H1 (cell line): Measurements from ENCODE around the gene S100A8. TPM values are rescaled to one million over a fixed set of nuclear protein-coding genes. Genes with fewer than 3 reads are reported as not detected.

ENCODE experiments used
- CTCF ChIA-PET: fragments of 300-600 bp; sonication (Branson Sonifier 250); formaldehyde crosslinking; loops from one replicate; lab custom pipeline; 2021; ENCODE audit not compliant: partially characterized antibody; lab: Charles Lee
- POLR2A ChIA-PET: fragments of 300-600 bp; sonication (Branson Sonifier 250); formaldehyde crosslinking; loops from one replicate; lab custom pipeline; 2021; ENCODE audit warnings: inconsistent platforms; ENCODE audit not compliant: partially characterized antibody; lab: Charles Lee
- DNase-seq, 2 experiments: peaks; one replicate each; pipeline versions ENCODE4 v3.0.0 to v3.0.0-alpha.2; 2010 to 2022; ENCODE audit warnings: low spot score in 2 of 2, low read depth in 1 of 2, mixed read lengths in 1 of 2
- FAIRE-seq: peaks from 2 replicates; lab custom pipeline; 2011; peaks lifted over from hg19 to GRCh38; lab: Jason Lieb, UNC
- H2AFZ ChIP-seq: 2 replicates; pipeline ENCODE4 v1.8.1; 2012; ENCODE audit warnings: low read length, inconsistent platforms
- H2AK5ac ChIP-seq: 2 replicates; pipeline ENCODE4 v1.6.1; 2013; ENCODE audit warnings: low read depth, low read length
- H2BK120ac ChIP-seq: replicated peaks from 2 replicates; pipeline ENCODE3; 2013; ENCODE audit warnings: low read depth, low read length, inconsistent platforms
- H2BK12ac ChIP-seq: 2 replicates; pipeline ENCODE4 v1.6.1; 2013; ENCODE audit warnings: low read depth, low read length
- H2BK15ac ChIP-seq: 2 replicates; pipeline ENCODE4 v1.6.1; 2013; ENCODE audit warnings: low read length
- H2BK20ac ChIP-seq: 2 replicates; pipeline ENCODE4 v1.6.1; 2013; ENCODE audit warnings: low read length
- H2BK5ac ChIP-seq: 2 replicates; pipeline ENCODE4 v1.6.1; 2013; ENCODE audit warnings: low read depth, low read length
- H3K14ac ChIP-seq: 2 replicates; pipeline ENCODE4 v1.6.1; 2013; ENCODE audit warnings: inconsistent platforms; ENCODE audit not compliant: insufficient read length
- H3K18ac ChIP-seq: 2 replicates; pipeline ENCODE4 v1.6.1; 2013; ENCODE audit warnings: low read length; ENCODE audit errors: extremely low read depth
- H3K23ac ChIP-seq: 2 replicates; pipeline ENCODE4 v1.6.1; 2013; ENCODE audit warnings: inconsistent platforms; ENCODE audit not compliant: insufficient read length
- H3K23me2 ChIP-seq: 2 replicates; pipeline ENCODE4 v1.6.1; 2013; ENCODE audit warnings: low read depth, low read length
- H3K27ac ChIP-seq: 2 replicates; pipeline ENCODE4 v1.6.1; 2011; ENCODE audit warnings: low read depth, low read length, inconsistent platforms
- H3K27me3 ChIP-seq, 4 experiments: replicated peaks in 1 of 4; 1 replicate in 1 of 4; 2 replicates in 3 of 4; pipeline versions ENCODE4 v1.6.1 to v1.8.1; 2011 to 2013; ENCODE audit warnings: low read length in 3 of 4, mild to moderate bottlenecking in 3 of 4, inconsistent platforms in 2 of 4, mixed read lengths in 2 of 4, moderate library complexity in 1 of 4; ENCODE audit not compliant: control insufficient read depth in 3 of 4, insufficient read depth in 3 of 4; ENCODE audit errors: extremely low read depth in 1 of 4
- H3K36me3 ChIP-seq, 4 experiments: 2 replicates each; pipeline versions ENCODE4 v1.6.1 to v1.8.1; 2011 to 2013; ENCODE audit warnings: mild to moderate bottlenecking in 4 of 4, low read length in 3 of 4, moderate library complexity in 2 of 4, control low read depth in 1 of 4, inconsistent platforms in 1 of 4; ENCODE audit not compliant: insufficient read depth in 4 of 4, control insufficient read depth in 2 of 4
- H3K4ac ChIP-seq: replicated peaks from 2 replicates; pipeline ENCODE3; 2013; ENCODE audit warnings: low read length, low read depth, mixed read lengths, inconsistent platforms; ENCODE audit not compliant: insufficient read length
- H3K4me1 ChIP-seq, 4 experiments: replicated peaks in 1 of 4; 1 replicate in 1 of 4; 2 replicates in 3 of 4; pipeline versions ENCODE4 v1.6.1 to v1.8.1; 2011 to 2013; ENCODE audit warnings: low read length in 3 of 4, inconsistent platforms in 2 of 4, mixed read lengths in 1 of 4; ENCODE audit not compliant: insufficient read depth in 4 of 4, control insufficient read depth in 3 of 4
- H3K4me2 ChIP-seq, 2 experiments: 2 replicates each; pipeline versions ENCODE4 v1.6.1 to v1.8.1; 2011 to 2013; ENCODE audit warnings: low read depth in 2 of 2, low read length in 2 of 2, control low read depth in 1 of 2, inconsistent platforms in 1 of 2, mild to moderate bottlenecking in 1 of 2; ENCODE audit not compliant: insufficient read depth in 1 of 2
- H3K4me3 ChIP-seq, 4 experiments: fragments of 200-600, 300-600 bp in 1 of 4; sonication (generic), shearing (Covaris generic), sonication (Bioruptor Twin) in 1 of 4; 2 replicates each; pipeline versions ENCODE4 v1.5.1 to v1.8.1; 2011 to 2016; ENCODE audit warnings: low read length in 4 of 4, low read depth in 3 of 4, control low read depth in 2 of 4, inconsistent platforms in 2 of 4, mild to moderate bottlenecking in 2 of 4, mixed read lengths in 1 of 4, moderate library complexity in 1 of 4; ENCODE audit not compliant: insufficient read depth in 2 of 4; ENCODE audit errors: extremely low read depth in 1 of 4
- H3K56ac ChIP-seq: replicated peaks from 2 replicates; pipeline ENCODE3; 2013; ENCODE audit warnings: low read depth, mild to moderate bottlenecking, mixed read lengths, low read length, inconsistent platforms; ENCODE audit not compliant: insufficient read length
- H3K79me1 ChIP-seq: 2 replicates; pipeline ENCODE4 v1.6.1; 2013; ENCODE audit warnings: low read depth, low read length, control low read depth
- H3K79me2 ChIP-seq, 2 experiments: 2 replicates each; pipeline versions ENCODE4 v1.6.1 to v1.8.1; 2012 to 2013; ENCODE audit warnings: low read length in 2 of 2, mild to moderate bottlenecking in 2 of 2, inconsistent platforms in 1 of 2; ENCODE audit not compliant: insufficient read depth in 2 of 2, control insufficient read depth in 1 of 2
- H3K9ac ChIP-seq, 4 experiments: replicated peaks in 1 of 4; 1 replicate in 1 of 4; 2 replicates in 3 of 4; pipeline versions ENCODE4 v1.6.1 to v1.8.1; 2011 to 2013; ENCODE audit warnings: low read depth in 3 of 4, low read length in 3 of 4, control low read depth in 2 of 4, mild to moderate bottlenecking in 2 of 4, moderate library complexity in 2 of 4, inconsistent platforms in 1 of 4; ENCODE audit errors: extremely low read depth in 1 of 4
- H3K9me3 ChIP-seq, 2 experiments: 2 replicates each; pipeline versions ENCODE4 v1.6.1 to v1.8.1; 2012 to 2013; ENCODE audit warnings: mild to moderate bottlenecking in 2 of 2, moderate library complexity in 2 of 2, control low read depth in 1 of 2, inconsistent platforms in 1 of 2, low read depth in 1 of 2, low read length in 1 of 2, mixed read lengths in 1 of 2; ENCODE audit not compliant: insufficient read depth in 2 of 2
- H4K20me1 ChIP-seq, 2 experiments: replicated peaks in 1 of 2; 2 replicates each; pipeline versions ENCODE3 to v1.8.1; 2011 to 2013; ENCODE audit warnings: inconsistent platforms in 2 of 2, low read length in 2 of 2, mild to moderate bottlenecking in 1 of 2; ENCODE audit not compliant: insufficient read depth in 2 of 2, control insufficient read depth in 1 of 2
- H4K5ac ChIP-seq: 2 replicates; pipeline ENCODE4 v1.6.1; 2013; ENCODE audit warnings: low read length, low read depth, mixed read lengths, inconsistent platforms; ENCODE audit not compliant: insufficient read length
- H4K8ac ChIP-seq: 2 replicates; pipeline ENCODE4 v1.8.0; 2013; ENCODE audit warnings: mild to moderate bottlenecking, moderate library complexity, low read length, inconsistent platforms; ENCODE audit not compliant: insufficient read depth; ENCODE audit errors: extremely low read depth
- H4K91ac ChIP-seq: replicated peaks from 2 replicates; pipeline ENCODE3; 2013; ENCODE audit warnings: low read length, mixed read lengths, inconsistent platforms; ENCODE audit not compliant: insufficient read length
- CBX5 ChIP-seq: fragments of 300-800, 300-1000 bp; sonication (generic); IDR thresholded peaks from 2 replicates; pipeline ENCODE4 v1.7.1; 2016; ENCODE audit warnings: antibody characterized with exemption, low read length, low read depth
- CHD1 ChIP-seq: IDR thresholded peaks from 2 replicates; pipeline ENCODE4 v1.6.1; 2012; ENCODE audit warnings: low read depth, low read length, improper control_type of control experiment
- CTBP2 ChIP-seq: IDR thresholded peaks from 2 replicates; pipeline ENCODE4 v1.7.0; 2011; ENCODE audit warnings: borderline replicate concordance, mild to moderate bottlenecking, moderate library complexity, mixed read lengths, low read length; ENCODE audit not compliant: insufficient read depth, insufficient read length
- POLR2A ChIP-seq, 2 experiments: IDR thresholded peaks; 1 replicate in 1 of 2; 2 replicates in 1 of 2; pipeline ENCODE4 v1.6.1; 2011; ENCODE audit warnings: low read depth in 2 of 2, low read length in 2 of 2, mild to moderate bottlenecking in 2 of 2; ENCODE audit errors: control extremely low read depth in 1 of 2
- POU5F1 ChIP-seq: IDR thresholded peaks from 2 replicates; pipeline ENCODE4 v1.6.1; 2011; ENCODE audit warnings: low read depth, mild to moderate bottlenecking, low read length, moderate library complexity
- RXRA ChIP-seq: IDR thresholded peaks from 2 replicates; pipeline ENCODE4 v1.6.1; 2011; ENCODE audit warnings: low read depth, mild to moderate bottlenecking, low read length, moderate library complexity; ENCODE audit not compliant: insufficient read depth
- SP2 ChIP-seq: IDR thresholded peaks from 2 replicates; pipeline ENCODE4 v1.6.1; 2012; ENCODE audit warnings: mild to moderate bottlenecking, low read length, inconsistent platforms
- WGBS, 2 experiments: shearing (Covaris generic) in 1 of 2; methylation state at CpG; one replicate each; pipeline versions ENCODE4 v1.1.6 to v1.1.7; 2013 to 2015; ENCODE audit warnings: low lambda C conversion rate in 2 of 2, mixed read lengths in 2 of 2, inconsistent platforms in 1 of 2, low coverage in 1 of 2, missing lambda C conversion rate in 1 of 2; ENCODE audit not compliant: insufficient replicate concordance in 2 of 2, insufficient coverage in 1 of 2, insufficient read length in 1 of 2; ENCODE audit errors: extremely low coverage in 1 of 2, missing lambda C conversion rate in 1 of 2; 5-methylcytosine and 5-hydroxymethylcytosine counted together
- polyA plus RNA-seq, 7 experiments: library from polyadenylated mRNA; depleted of rRNA in 3 of 7; stranded (reverse) in 5 of 7; unstranded in 2 of 7; fragments of >200 nt in 5 of 7; fragments of 200-250 nt in 2 of 7; gene quantifications; 1 replicate in 5 of 7; 2 replicates in 1 of 7; 4 replicates in 1 of 7; pipeline versions ENCODE4 v1.2.1 to v1.2.3, GENCODE V29; 2011 to 2013; ENCODE audit warnings: missing spikeins in 2 of 7, mixed read lengths in 2 of 7
- total RNA-seq: library from RNA; stranded (reverse); fragmentation: NEBNext Ultra II Directional; extraction: Animal tissue kit (Norgen Biotek cat#: 25700); gene quantifications from 2 replicates; pipeline ENCODE4 v1.2.1, GENCODE V29; 2021
- TF ChIP-seq, protein P1 (sequence below): IDR thresholded peaks from 2 replicates; pipeline ENCODE4 v1.6.1; 2012; ENCODE audit warnings: low read length, inconsistent platforms
- TF ChIP-seq, protein P2 (sequence below): IDR thresholded peaks from 2 replicates; pipeline ENCODE4 v1.6.1; 2011; ENCODE audit warnings: low read length, improper control_type of control experiment

S100A8 gene
- total and polyA plus RNA-seq, 2 of the 8 experiments (the other 6 are each of a cell fraction or from before 2014, with no cell fraction given) = not detected

DNA sequence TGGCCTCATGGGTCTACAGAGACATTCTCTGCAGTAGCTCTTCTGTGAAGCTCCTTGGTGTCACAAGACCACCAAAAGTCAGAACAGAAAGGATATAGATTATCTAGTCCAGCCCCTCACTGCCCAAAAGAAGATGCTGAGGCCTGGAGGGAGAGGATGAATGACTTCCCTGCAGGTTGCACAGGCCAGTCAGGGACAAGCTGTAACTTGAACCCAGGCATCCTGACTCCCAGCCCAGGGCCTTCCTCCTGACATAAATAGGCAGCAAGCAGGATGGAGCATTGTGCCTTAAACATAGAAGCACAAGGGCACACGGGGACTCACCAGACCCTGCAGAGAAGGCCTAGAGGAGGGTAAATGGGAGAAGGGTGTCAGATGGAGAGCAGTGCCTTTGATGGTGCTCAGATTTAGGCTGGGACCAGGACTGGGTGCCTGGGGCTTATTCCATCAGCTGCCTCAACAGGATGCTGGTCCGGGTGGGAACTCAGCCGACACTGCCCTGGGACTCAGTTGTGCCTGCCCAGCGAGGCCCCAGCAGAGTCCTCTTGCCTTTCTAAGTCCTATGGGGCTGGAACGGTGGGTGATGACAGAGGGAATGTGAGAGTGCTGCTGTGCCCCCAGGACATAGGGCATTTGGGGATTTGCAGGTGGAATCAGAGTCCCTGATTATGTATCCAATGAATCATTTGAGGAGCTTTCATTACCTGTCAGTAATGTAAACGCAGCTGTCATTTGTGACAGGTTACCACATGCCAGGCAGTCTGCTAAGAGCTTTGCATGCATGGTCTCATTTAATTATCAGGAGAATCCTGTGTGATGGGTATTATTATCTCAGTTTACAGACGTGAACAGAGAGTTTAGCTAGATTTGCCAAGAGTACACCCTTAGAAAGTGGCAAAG, 38.6 kb upstream of the S100A8 start:
- Histone ChIP-seq H2BK20ac (no peak overlapping the region), H2AFZ (no peak overlapping the region), H3K27me3 (no peaks in the 10 kb centered on the region), H3K79me2 (no peaks in the 10 kb centered on the region), H3K23me2 (no peaks in the 10 kb centered on the region; the same call in 1 of the 2 replicates), H3K4me2 (no peak overlapping the region), H3K56ac (no peak overlapping the region), H3K18ac (0 out of 2 replicates have a peak overlapping the region, but pooled peaks have one; percentile 71), H3K23ac (no peak overlapping the region), H3K4ac (no peak overlapping the region), H3K79me1 (no peaks in the 10 kb centered on the region), H2BK12ac (no peak overlapping the region), H2AK5ac (no peak overlapping the region), H3K4me3 (no peak overlapping the region), H3K4me1 (no peaks in the 10 kb centered on the region; a peak in 2 of 7 replicates), H4K8ac (no peak overlapping the region), H3K27ac (no peak overlapping the region), H4K5ac (no peak overlapping the region), H3K9me3 (no peaks in the 10 kb centered on the region), H4K91ac (no peak overlapping the region), H3K9ac (no peak overlapping the region), H2BK15ac (no peak overlapping the region), H3K36me3 (no peaks in the 10 kb centered on the region), H3K14ac (no peak overlapping the region), H4K20me1 (peaks cover 0 to 7% of the 10 kb centered on the region in 2 experiments), H2BK120ac (no peak overlapping the region), H2BK5ac (no peak overlapping the region)
- FAIRE-seq (no peak), DNase-seq (peak in 1 of 2 experiments; percentile 26)
- 85% methylated on average over 7 of the region's 7 CpGs; no CpG with 5 or more reads in 1 of the 2 experiments for WGBS, 2 experiments
- ChIA-PET POLR2A (interaction anchor here (0.9 kb wide), 1 partner anchor 27 kb away, joined by 3 read pairs; no protein-coding TSS in a partner anchor), CTCF (interaction anchor here (0.9 to 3.0 kb wide), 18 partner anchors 9 to 139 kb away, joined by 3 to 19 read pairs (median 4); no protein-coding TSS in a partner anchor)
- TF ChIP-seq, protein P1, sequence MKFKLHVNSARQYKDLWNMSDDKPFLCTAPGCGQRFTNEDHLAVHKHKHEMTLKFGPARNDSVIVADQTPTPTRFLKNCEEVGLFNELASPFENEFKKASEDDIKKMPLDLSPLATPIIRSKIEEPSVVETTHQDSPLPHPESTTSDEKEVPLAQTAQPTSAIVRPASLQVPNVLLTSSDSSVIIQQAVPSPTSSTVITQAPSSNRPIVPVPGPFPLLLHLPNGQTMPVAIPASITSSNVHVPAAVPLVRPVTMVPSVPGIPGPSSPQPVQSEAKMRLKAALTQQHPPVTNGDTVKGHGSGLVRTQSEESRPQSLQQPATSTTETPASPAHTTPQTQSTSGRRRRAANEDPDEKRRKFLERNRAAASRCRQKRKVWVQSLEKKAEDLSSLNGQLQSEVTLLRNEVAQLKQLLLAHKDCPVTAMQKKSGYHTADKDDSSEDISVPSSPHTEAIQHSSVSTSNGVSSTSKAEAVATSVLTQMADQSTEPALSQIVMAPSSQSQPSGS = no peak
- no peak for TF ChIP-seq POU5F1
- no peak for TF ChIP-seq SP2
- TF ChIP-seq CHD1 = no peak
- TF ChIP-seq CTBP2 = no peak
- no peak for TF ChIP-seq POLR2A (IDR thresholded peaks at IDR 0.05; ENCODE audit: control extremely low read depth in 1 of 2, low read depth in 2 of 2, low read length in 2 of 2)
- TF ChIP-seq, protein P2, sequence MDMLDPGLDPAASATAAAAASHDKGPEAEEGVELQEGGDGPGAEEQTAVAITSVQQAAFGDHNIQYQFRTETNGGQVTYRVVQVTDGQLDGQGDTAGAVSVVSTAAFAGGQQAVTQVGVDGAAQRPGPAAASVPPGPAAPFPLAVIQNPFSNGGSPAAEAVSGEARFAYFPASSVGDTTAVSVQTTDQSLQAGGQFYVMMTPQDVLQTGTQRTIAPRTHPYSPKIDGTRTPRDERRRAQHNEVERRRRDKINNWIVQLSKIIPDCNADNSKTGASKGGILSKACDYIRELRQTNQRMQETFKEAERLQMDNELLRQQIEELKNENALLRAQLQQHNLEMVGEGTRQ = no peak
- no peak for TF ChIP-seq CBX5
- TF ChIP-seq RXRA = no peak
